Keratinocyte (primary cell): Measurements from ENCODE around the gene MGAT5. TPM values are rescaled to one million over a fixed set of nuclear protein-coding genes. Genes with fewer than 3 reads are reported as not detected.

ENCODE experiments used
- DNase-seq: peaks from one replicate; pipeline ENCODE4 v3.0.0-alpha.2; 2011; ENCODE audit warnings: low read depth, missing footprints, low spot score
- FAIRE-seq: peaks from 2 replicates; lab custom pipeline; 2011; peaks lifted over from hg19 to GRCh38; lab: Jason Lieb, UNC
- H2AFZ ChIP-seq: 2 replicates; pipeline ENCODE4 v1.6.0; 2012; ENCODE audit warnings: low read length, control low read depth, inconsistent platforms; ENCODE audit not compliant: control insufficient read depth
- H3K27ac ChIP-seq: 2 replicates; pipeline ENCODE4 v1.5.1; 2011; ENCODE audit warnings: low read length; ENCODE audit not compliant: control insufficient read depth, insufficient read depth
- H3K27me3 ChIP-seq: 3 replicates; pipeline ENCODE4 v1.6.0; 2011; ENCODE audit warnings: low read length; ENCODE audit not compliant: control insufficient read depth, insufficient read depth; ENCODE audit errors: extremely low read depth
- H3K36me3 ChIP-seq, 2 experiments: 2 replicates in 1 of 2; 3 replicates in 1 of 2; pipeline ENCODE4 v1.5.1; 2011; ENCODE audit warnings: low read length in 2 of 2, mild to moderate bottlenecking in 1 of 2; ENCODE audit not compliant: control insufficient read depth in 2 of 2, insufficient read depth in 2 of 2; ENCODE audit errors: extremely low read depth in 1 of 2
- H3K4me1 ChIP-seq: 3 replicates; pipeline ENCODE4 v1.5.1; 2011; ENCODE audit warnings: low read length; ENCODE audit not compliant: control insufficient read depth, insufficient read depth; ENCODE audit errors: extremely low read depth
- H3K4me2 ChIP-seq: 3 replicates; pipeline ENCODE4 v1.6.0; 2011; ENCODE audit warnings: low read depth, low read length; ENCODE audit not compliant: control insufficient read depth, insufficient read depth; ENCODE audit errors: extremely low read depth
- H3K4me3 ChIP-seq, 3 experiments: fragments of 200-600 bp in 1 of 3; sonication (generic) in 1 of 3; 2 replicates in 2 of 3; 3 replicates in 1 of 3; pipeline ENCODE4 v1.5.1; 2011 to 2016; ENCODE audit warnings: low read length in 3 of 3, mild to moderate bottlenecking in 3 of 3, control low read depth in 2 of 3, inconsistent platforms in 1 of 3, low read depth in 1 of 3, mixed read lengths in 1 of 3, mixed run types in 1 of 3, moderate library complexity in 1 of 3; ENCODE audit not compliant: control insufficient read depth in 2 of 3, insufficient read depth in 2 of 3; ENCODE audit errors: extremely low read depth in 1 of 3
- H3K79me2 ChIP-seq: 2 replicates; pipeline ENCODE4 v1.6.0; 2012; ENCODE audit warnings: low read length; ENCODE audit not compliant: control insufficient read depth, insufficient read depth
- H3K9ac ChIP-seq: 3 replicates; pipeline ENCODE4 v1.6.0; 2011; ENCODE audit warnings: low read length; ENCODE audit not compliant: control insufficient read depth, insufficient read depth; ENCODE audit errors: extremely low read depth
- H3K9me1 ChIP-seq: 3 replicates; pipeline ENCODE4 v1.6.0; 2011; ENCODE audit warnings: low read length; ENCODE audit not compliant: control insufficient read depth, insufficient read depth; ENCODE audit errors: extremely low read depth
- H3K9me3 ChIP-seq: 2 replicates; pipeline ENCODE4 v1.5.1; 2012; ENCODE audit warnings: low read depth, low read length; ENCODE audit not compliant: control insufficient read depth
- H4K20me1 ChIP-seq: 3 replicates; pipeline ENCODE4 v1.6.0; 2011; ENCODE audit warnings: low read length; ENCODE audit not compliant: control insufficient read depth, insufficient read depth; ENCODE audit errors: extremely low read depth
- CTCF ChIP-seq, 3 experiments: IDR thresholded peaks in 1 of 3; conservative IDR thresholded peaks in 1 of 3; optimal IDR thresholded peaks in 1 of 3; 2 replicates in 2 of 3; 3 replicates in 1 of 3; pipeline versions ENCODE3 to v1.5.1; 2011; ENCODE audit warnings: low read length in 3 of 3, mild to moderate bottlenecking in 3 of 3, moderate library complexity in 2 of 3, control low read depth in 1 of 3, inconsistent platforms in 1 of 3; ENCODE audit not compliant: insufficient read depth in 2 of 3; ENCODE audit errors: extremely low read depth in 1 of 3
- EZH2 ChIP-seq: IDR thresholded peaks from one replicate; pipeline ENCODE4 v1.6.1; 2012; ENCODE audit warnings: inconsistent platforms, mild to moderate bottlenecking, low read length, moderate library complexity
- dilution Hi-C: fragments of 300-500 bp; cut with MboI; formaldehyde crosslinking; loops from one replicate; pipeline ENCODE4 v1.7.0; 2020; ENCODE audit warnings: low sequenced_read_pairs; ENCODE audit not compliant: extremely low pct_ligation_motif_present
- polyA plus RNA-seq, 5 experiments: library from polyadenylated mRNA; depleted of rRNA in 3 of 5; stranded (reverse) in 3 of 5; stranded (forward) in 1 of 5; unstranded in 1 of 5; fragments of >200 nt; gene quantifications; 1 replicate in 1 of 5; 2 replicates in 3 of 5; 3 replicates in 1 of 5; pipeline versions ENCODE4 v1.2.1 to v1.2.3, GENCODE V29; 2011 to 2012; ENCODE audit warnings: missing spikeins in 2 of 5, low read depth in 1 of 5, low replicate concordance in 1 of 5

MGAT5 gene
- polyA plus RNA-seq, 1 donor (not counting 4 experiments of a cell fraction or from before 2014, with no cell fraction given), result 23.0 TPM

GRCh38 chr2:134455426-134455825 lies 201.6 kb downstream of the MGAT5 start:
- no peaks in the 10 kb centered on the region for H3K9me3 ChIP-seq
- no peaks in the 10 kb centered on the region for H3K79me2 ChIP-seq
- no peaks in the 10 kb centered on the region for H4K20me1 ChIP-seq
- H3K4me3 ChIP-seq, result no peak overlapping the region
- no peaks in the 10 kb centered on the region for H3K27me3 ChIP-seq
- TF ChIP-seq EZH2, result no peak
- no peak for TF ChIP-seq CTCF (optimal IDR thresholded peaks at IDR 0.05 in 1 of 3, IDR thresholded peaks at IDR 0.05 in 1 of 3, conservative IDR thresholded peaks at IDR 0.05 in 1 of 3; ENCODE audit: extremely low read depth in 1 of 3, insufficient read depth in 2 of 3, low read length in 3 of 3)
- peaks cover 0 to 2% of the 10 kb centered on the region in 2 experiments for H3K36me3 ChIP-seq
- dilution Hi-C loops, result no loop called here
- no peak overlapping the region for H2AFZ ChIP-seq
- no peak overlapping the region for H3K27ac ChIP-seq
- peaks cover 4% of the 10 kb centered on the region for H3K4me1 ChIP-seq
- FAIRE-seq (no peak), DNase-seq (no peak)
- H3K9ac ChIP-seq, result no peak overlapping the region
- H3K9me1 ChIP-seq, result no peaks in the 10 kb centered on the region
- H3K4me2 ChIP-seq, result no peak overlapping the region

GRCh38 chr2:134457353-134457752 lies 203.5 kb downstream of the MGAT5 start:
- DNase-seq, result no peak
- H3K4me2 ChIP-seq, result no peak overlapping the region
- no peaks in the 10 kb centered on the region for H4K20me1 ChIP-seq
- H3K9ac ChIP-seq, result no peak overlapping the region
- no peak for FAIRE-seq
- H3K36me3 ChIP-seq, result peaks cover 0 to 2% of the 10 kb centered on the region in 2 experiments
- no peak overlapping the region for H3K4me3 ChIP-seq
- no peaks in the 10 kb centered on the region for H3K27me3 ChIP-seq
- H2AFZ ChIP-seq, result no peak overlapping the region
- H3K27ac ChIP-seq, result no peak overlapping the region
- H3K4me1 ChIP-seq, result peaks cover 8% of the 10 kb centered on the region
- no peak for TF ChIP-seq EZH2
- TF ChIP-seq CTCF (optimal IDR thresholded peaks at IDR 0.05 in 1 of 3, IDR thresholded peaks at IDR 0.05 in 1 of 3, conservative IDR thresholded peaks at IDR 0.05 in 1 of 3; ENCODE audit: extremely low read depth in 1 of 3, insufficient read depth in 2 of 3, low read length in 3 of 3), result no peak
- no peaks in the 10 kb centered on the region for H3K9me1 ChIP-seq
- dilution Hi-C loops, result no loop called here
- no peaks in the 10 kb centered on the region for H3K79me2 ChIP-seq
- no peaks in the 10 kb centered on the region for H3K9me3 ChIP-seq
